Stomach smooth muscle (tissue), 2 donors: ENCODE results near the gene LGALS9B.
"Not testable (repeated sequence)": the region's sequence is repeated elsewhere in the genome, so short reads cannot be mapped to it uniquely, and the experiment has no call there.

Source experiments
- H3K27ac ChIP-seq: one replicate; pipeline ENCODE4 v1.7.0; 2013; ENCODE audit warnings: mild to moderate bottlenecking, low read length, inconsistent platforms
- H3K27me3 ChIP-seq, 2 donors: one replicate each; pipeline ENCODE4 v1.7.0; 2013; ENCODE audit warnings: low read length in 2 of 2; ENCODE audit not compliant: insufficient read depth in 2 of 2, control insufficient read depth in 1 of 2
- H3K36me3 ChIP-seq, 2 donors: one replicate each; pipeline ENCODE4 v1.7.0; 2013; ENCODE audit warnings: low read length in 2 of 2; ENCODE audit not compliant: control insufficient read depth in 2 of 2, insufficient read depth in 2 of 2
- H3K4me1 ChIP-seq: one replicate; pipeline ENCODE4 v1.7.0; 2013; ENCODE audit warnings: low read length; ENCODE audit not compliant: control insufficient read depth, insufficient read depth
- H3K4me3 ChIP-seq, 2 donors: one replicate each; pipeline ENCODE4 v1.7.0; 2013; ENCODE audit warnings: low read length in 2 of 2
- H3K9ac ChIP-seq, 2 donors: one replicate each; pipeline ENCODE4 v1.7.0; 2013; ENCODE audit warnings: low read length in 2 of 2, mild to moderate bottlenecking in 1 of 2
- H3K9me3 ChIP-seq, 2 donors: one replicate each; pipeline ENCODE4 v1.7.0; 2013; ENCODE audit warnings: low read length in 2 of 2; ENCODE audit not compliant: control insufficient read depth in 2 of 2
- donor health status: healthy.
- donor health status: Pancreatic carcinoma.

Gene LGALS9B

GRCh38 chr17:20444581-20445236, 22.6 kb downstream of the LGALS9B start:
- not testable (repeated sequence) for H3K36me3 ChIP-seq, H3K9me3 ChIP-seq, H3K27ac ChIP-seq, H3K27me3 ChIP-seq, H3K4me1 ChIP-seq, H3K4me3 ChIP-seq, H3K9ac ChIP-seq

- H3K27me3 ChIP-seq, H3K9ac ChIP-seq, H3K9me3 ChIP-seq, H3K27ac ChIP-seq, H3K4me3 ChIP-seq, H3K4me1 ChIP-seq, H3K36me3 ChIP-seq: not testable (repeated sequence)
Measured at GRCh38 chr17:20444173-20444572, 23.2 kb downstream of the LGALS9B start.

GRCh38 chr17:20443632-20444031, 23.7 kb downstream of the LGALS9B start:
- H3K27ac ChIP-seq, H3K4me1 ChIP-seq, H3K27me3 ChIP-seq, H3K36me3 ChIP-seq, H3K9me3 ChIP-seq, H3K9ac ChIP-seq, H3K4me3 ChIP-seq: not testable (repeated sequence)

GRCh38 chr17:20440665-20441064, 26.7 kb downstream of the LGALS9B start:
- H3K27me3 ChIP-seq, H3K4me3 ChIP-seq, H3K9ac ChIP-seq, H3K36me3 ChIP-seq, H3K4me1 ChIP-seq, H3K9me3 ChIP-seq, H3K27ac ChIP-seq: not testable (repeated sequence)

DNA sequence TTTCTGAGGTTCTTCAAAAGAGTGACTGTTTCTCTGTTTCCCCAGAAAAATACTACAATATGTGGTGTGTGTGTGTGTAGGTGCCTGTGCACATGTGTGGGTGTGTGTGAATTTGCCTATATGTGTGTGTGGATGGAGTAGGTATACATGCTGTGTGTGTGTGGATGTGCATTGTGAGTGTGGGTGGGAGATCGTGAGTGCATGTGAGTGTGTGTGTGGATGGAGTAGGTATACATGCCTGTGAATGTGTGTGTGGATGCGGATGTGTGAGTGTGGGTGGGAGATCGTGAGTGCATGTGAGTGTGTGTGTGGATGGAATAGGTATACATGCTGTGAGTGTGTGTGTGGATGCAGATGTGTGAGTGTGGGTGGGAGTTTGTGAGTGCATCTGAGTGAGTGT, 32.2 kb downstream of the LGALS9B start:
- not testable (repeated sequence) for H3K9ac ChIP-seq, H3K36me3 ChIP-seq, H3K27ac ChIP-seq, H3K27me3 ChIP-seq, H3K4me3 ChIP-seq, H3K4me1 ChIP-seq, H3K9me3 ChIP-seq

DNA sequence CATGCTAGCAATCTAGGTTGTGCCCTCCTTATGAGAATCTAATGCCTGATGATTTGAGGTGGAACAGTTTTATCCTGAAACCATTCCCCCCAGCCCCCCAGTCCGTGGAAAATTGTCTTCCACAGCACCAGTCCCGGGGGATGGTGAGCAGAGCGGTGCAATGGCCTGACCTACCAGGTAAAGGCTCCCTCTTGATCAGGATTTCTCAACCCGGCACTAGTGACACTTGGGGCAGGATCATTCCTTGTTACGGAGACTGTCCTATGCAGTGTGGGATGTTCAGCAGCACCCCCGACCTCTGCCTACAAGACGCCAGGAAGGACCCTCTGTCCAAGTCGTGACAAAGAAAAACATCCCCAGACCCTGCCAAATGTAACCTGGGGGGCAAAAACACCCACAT, 34.0 kb downstream of the LGALS9B start:
- H3K27me3 ChIP-seq, H3K36me3 ChIP-seq, H3K9ac ChIP-seq, H3K4me1 ChIP-seq, H3K27ac ChIP-seq, H3K9me3 ChIP-seq, H3K4me3 ChIP-seq: not testable (repeated sequence)

DNA sequence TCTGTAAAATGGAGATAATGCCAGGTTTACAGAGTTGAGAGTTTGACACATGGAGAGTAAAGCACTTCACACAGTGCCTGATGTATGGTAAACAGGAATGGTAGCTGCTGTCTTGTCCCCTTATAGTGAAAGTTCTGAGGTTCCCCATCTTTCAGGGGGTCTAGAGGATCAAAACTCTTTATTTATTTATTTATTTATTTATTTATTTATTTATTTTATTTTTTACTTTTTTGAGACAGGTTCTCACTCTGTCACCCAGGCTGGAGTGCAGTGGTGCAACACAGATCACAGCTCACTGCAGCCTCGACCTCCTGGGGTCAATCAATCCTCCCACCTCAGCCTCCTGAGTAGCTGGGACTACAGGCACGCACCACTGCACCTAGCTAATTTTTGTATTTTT, 40.1 kb downstream of the LGALS9B start:
- H3K27ac ChIP-seq, H3K36me3 ChIP-seq, H3K9me3 ChIP-seq, H3K4me1 ChIP-seq, H3K27me3 ChIP-seq, H3K4me3 ChIP-seq, H3K9ac ChIP-seq: not testable (repeated sequence)

DNA sequence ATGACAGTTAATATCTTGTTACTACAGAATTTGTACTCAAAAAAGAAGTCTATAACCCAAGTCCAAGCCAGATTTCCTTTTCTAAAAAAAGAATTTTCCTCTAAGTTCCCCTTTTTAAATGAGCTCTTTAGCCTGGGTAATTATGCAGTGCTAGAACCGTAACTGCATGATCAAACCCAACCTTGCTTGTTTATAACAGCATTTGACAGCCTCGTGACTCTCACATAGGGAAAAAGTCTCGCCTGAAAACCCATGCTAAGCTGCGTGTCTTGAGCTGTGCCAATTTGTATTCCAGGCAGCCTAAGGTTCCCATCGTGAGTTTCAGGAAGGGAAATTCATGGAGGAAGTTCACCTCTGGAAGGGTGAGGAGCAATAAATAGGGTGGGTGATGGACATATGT, 44.5 kb downstream of the LGALS9B start:
- H3K4me1 ChIP-seq, H3K4me3 ChIP-seq, H3K9me3 ChIP-seq, H3K27ac ChIP-seq, H3K27me3 ChIP-seq, H3K9ac ChIP-seq, H3K36me3 ChIP-seq: not testable (repeated sequence)

GRCh38 chr17:20418838-20419237, 48.5 kb downstream of the LGALS9B start:
- not testable (repeated sequence) for H3K9me3 ChIP-seq, H3K36me3 ChIP-seq, H3K27me3 ChIP-seq, H3K4me1 ChIP-seq, H3K27ac ChIP-seq, H3K9ac ChIP-seq, H3K4me3 ChIP-seq

GRCh38 chr17:20417492-20418080, 49.8 kb downstream of the LGALS9B start:
- not testable (repeated sequence) for H3K4me3 ChIP-seq, H3K27ac ChIP-seq, H3K36me3 ChIP-seq, H3K9ac ChIP-seq, H3K4me1 ChIP-seq, H3K9me3 ChIP-seq, H3K27me3 ChIP-seq

GRCh38 chr17:20416381-20416911, 50.9 kb downstream of the LGALS9B start:
- H3K9me3 ChIP-seq = not testable (repeated sequence)

More at GRCh38 chr17:20416381-20416911, 50.9 kb downstream of the LGALS9B start:
- not testable (repeated sequence) for H3K4me1 ChIP-seq, H3K36me3 ChIP-seq, H3K4me3 ChIP-seq, H3K27me3 ChIP-seq, H3K9ac ChIP-seq, H3K27ac ChIP-seq
